Measurements from ENCODE around the gene BTNL9. TPM values are rescaled to one million over a fixed set of nuclear protein-coding genes. Genes with fewer than 3 reads are reported as not detected.

The BTNL9 gene
- total RNA-seq, 1 experiment from 2014 or later: 0.96 TPM

DNA sequence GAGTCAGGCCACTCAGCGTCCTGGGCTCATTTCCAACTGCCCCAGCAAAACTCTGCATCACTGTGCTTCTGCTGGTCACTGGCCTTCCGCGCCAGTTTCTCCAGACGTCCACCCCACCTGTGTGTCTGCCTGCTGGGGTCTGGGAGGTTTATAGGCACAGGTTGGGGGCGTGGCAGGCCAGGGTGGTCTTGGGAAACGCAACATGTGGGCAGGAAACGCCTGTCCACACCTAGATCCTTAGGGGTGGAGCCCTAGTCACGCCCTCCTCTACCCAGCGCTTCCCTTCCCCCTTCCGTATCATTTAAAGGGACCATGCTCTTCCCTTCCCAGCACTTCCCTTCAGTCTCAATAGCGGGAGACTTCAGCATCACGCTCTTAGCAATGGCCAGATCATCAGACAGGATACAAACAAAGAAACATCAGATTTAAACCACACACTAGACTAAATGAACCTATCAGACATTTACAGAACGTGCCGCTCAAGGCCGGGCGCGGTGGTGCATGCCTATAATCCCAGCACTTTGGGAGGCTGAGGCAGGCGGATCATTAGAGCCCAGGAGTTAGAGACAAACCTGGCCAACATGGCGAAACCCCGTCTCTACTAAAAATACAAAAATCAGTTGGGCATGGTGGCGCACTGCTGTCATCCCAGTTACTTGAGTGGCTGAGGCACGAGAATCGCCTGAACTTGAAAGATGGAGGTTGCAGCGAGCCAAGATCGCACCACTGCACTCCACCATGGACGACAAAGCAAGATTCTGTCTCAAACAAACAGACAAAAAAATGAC lies 11.8 kb upstream of the BTNL9 start:
- peak overlapping the region; percentile 67; the same call in 1 of the 2 replicates for H3K14ac ChIP-seq (ENCODE audit: insufficient read depth, low read length)
- no peak overlapping the region for H4K8ac ChIP-seq (replicated peaks; ENCODE audit: insufficient read length, low read depth, low read length)
- no peak overlapping the region for H4K5ac ChIP-seq (ENCODE audit: insufficient read length, low read depth, low read length)
- no peaks in the 10 kb centered on the region for H3K27me3 ChIP-seq (ENCODE audit: insufficient read depth, low read length)
- H2BK20ac ChIP-seq (ENCODE audit: low read depth, low read length, poor library complexity, severe bottlenecking): no peak overlapping the region
- H2AK5ac ChIP-seq (ENCODE audit: insufficient read length, low read length): no peak overlapping the region
- H2BK12ac ChIP-seq (ENCODE audit: insufficient read length, low read depth, low read length): no peak overlapping the region
- no peak overlapping the region for H2BK5ac ChIP-seq (ENCODE audit: insufficient read length, low read length)
- H2AFZ ChIP-seq (ENCODE audit: low read length): peak overlapping the region; percentile 63
- no CpG with 5 or more reads among the region's 26 CpGs for WGBS (ENCODE audit: extremely low coverage, insufficient read length, low lambda C conversion rate)
- no peak overlapping the region for H4K91ac ChIP-seq (ENCODE audit: insufficient read length, low read depth, low read length)
- peak overlapping the region; percentile 69 for H3K4me2 ChIP-seq (ENCODE audit: insufficient read depth, insufficient read length, low read length)
- H3K4me1 Mint-ChIP-seq: peaks cover 10 to 12% of the 10 kb centered on the region in 2 experiments
- H3K79me2 ChIP-seq (ENCODE audit: insufficient read depth, low read length): no peaks in the 10 kb centered on the region
- no peak overlapping the region for H2BK15ac ChIP-seq (ENCODE audit: low read depth, low read length)
- H3K27me3 Mint-ChIP-seq (ENCODE audit: low read depth): peaks cover 31% of the 10 kb centered on the region
- peaks cover 4 to 17% of the 10 kb centered on the region in 2 experiments; a peak in 3 of 5 replicates for H3K9me3 Mint-ChIP-seq
- no peak overlapping the region for H3T11ph ChIP-seq (ENCODE audit: low read length)
- no peaks in the 10 kb centered on the region for H3K79me1 ChIP-seq (ENCODE audit: insufficient read depth, low read depth, low read length, poor library complexity, severe bottlenecking)
- H3K9ac ChIP-seq (ENCODE audit: extremely low read depth, insufficient read length, low read length): peak overlapping the region; percentile 20
- TF ChIP-seq, protein P1, sequence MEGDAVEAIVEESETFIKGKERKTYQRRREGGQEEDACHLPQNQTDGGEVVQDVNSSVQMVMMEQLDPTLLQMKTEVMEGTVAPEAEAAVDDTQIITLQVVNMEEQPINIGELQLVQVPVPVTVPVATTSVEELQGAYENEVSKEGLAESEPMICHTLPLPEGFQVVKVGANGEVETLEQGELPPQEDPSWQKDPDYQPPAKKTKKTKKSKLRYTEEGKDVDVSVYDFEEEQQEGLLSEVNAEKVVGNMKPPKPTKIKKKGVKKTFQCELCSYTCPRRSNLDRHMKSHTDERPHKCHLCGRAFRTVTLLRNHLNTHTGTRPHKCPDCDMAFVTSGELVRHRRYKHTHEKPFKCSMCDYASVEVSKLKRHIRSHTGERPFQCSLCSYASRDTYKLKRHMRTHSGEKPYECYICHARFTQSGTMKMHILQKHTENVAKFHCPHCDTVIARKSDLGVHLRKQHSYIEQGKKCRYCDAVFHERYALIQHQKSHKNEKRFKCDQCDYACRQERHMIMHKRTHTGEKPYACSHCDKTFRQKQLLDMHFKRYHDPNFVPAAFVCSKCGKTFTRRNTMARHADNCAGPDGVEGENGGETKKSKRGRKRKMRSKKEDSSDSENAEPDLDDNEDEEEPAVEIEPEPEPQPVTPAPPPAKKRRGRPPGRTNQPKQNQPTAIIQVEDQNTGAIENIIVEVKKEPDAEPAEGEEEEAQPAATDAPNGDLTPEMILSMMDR (conservative IDR thresholded peaks at IDR 0.05): no peak
- H3K23ac ChIP-seq (ENCODE audit: insufficient read length, low read depth, low read length): no peak overlapping the region
- H3K27ac Mint-ChIP-seq: peak overlapping the region in 1 of 3 experiments; percentile 92; a peak in 2 of 7 replicates
- peak overlapping the region; percentile 58 to 71 for H3K4me3 Mint-ChIP-seq
- H3K56ac ChIP-seq (ENCODE audit: insufficient read length, low read depth, low read length): no peak overlapping the region
- no peak overlapping the region for H3K27ac ChIP-seq (ENCODE audit: insufficient read length, low read depth, low read length)
- no peak overlapping the region for H3K4ac ChIP-seq (ENCODE audit: low read depth, low read length)
- peak overlapping the region; percentile 30 for H3K18ac ChIP-seq (ENCODE audit: insufficient read length, low read depth, low read length)
- no peaks in the 10 kb centered on the region for H3K23me2 ChIP-seq (ENCODE audit: insufficient read length, low read depth, low read length, poor library complexity, severe bottlenecking)
- DNase-seq: peak; percentile 93
- no peaks in the 10 kb centered on the region for H3K9me3 ChIP-seq (ENCODE audit: control insufficient read depth, low read depth, low read length)
- no peaks in the 10 kb centered on the region for H4K20me1 ChIP-seq (ENCODE audit: control insufficient read depth, insufficient read depth, insufficient read length)
- no peaks in the 10 kb centered on the region; the same call in 1 of the 2 replicates for H3K4me1 ChIP-seq (ENCODE audit: insufficient read depth, low read length)
- no peaks in the 10 kb centered on the region; a peak in 1 of 7 replicates for H3K36me3 Mint-ChIP-seq (ENCODE audit: insufficient read depth in 1 of 3, low read depth in 3 of 3)
- H2BK120ac ChIP-seq (ENCODE audit: low read depth, low read length, poor library complexity, severe bottlenecking): no peak overlapping the region
